BE2C (cell line): ENCODE results near the gene XPO1.

Experiments used
- DNase-seq: peaks from one replicate; pipeline ENCODE4 v3.0.0-alpha.2; 2020
- H3K27me3 ChIP-seq: fragments of 250-450 bp; sonication (Bioruptor Pico); 2 replicates; pipeline ENCODE4 v1.5.1; 2020; ENCODE audit warnings: mild to moderate bottlenecking
- H3K36me3 ChIP-seq: fragments of 250-450 bp; sonication (Bioruptor Pico); 2 replicates; pipeline ENCODE4 v1.5.1; 2020; ENCODE audit warnings: mild to moderate bottlenecking
- H3K4me1 ChIP-seq: fragments of 250-450 bp; sonication (Bioruptor Pico); 2 replicates; pipeline ENCODE4 v1.5.1; 2020
- H3K4me3 ChIP-seq: 2 replicates; pipeline ENCODE4 v1.5.1; 2011; ENCODE audit warnings: low read depth, low read length
- H3K9me3 ChIP-seq: fragments of 250-450 bp; sonication (Bioruptor Pico); 2 replicates; pipeline ENCODE4 v1.5.1; 2020
- TF ChIP-seq, protein P1 (sequence below): IDR thresholded peaks from 2 replicates; pipeline ENCODE4 v1.5.1; 2012; ENCODE audit warnings: mild to moderate bottlenecking, low read depth, low read length

The XPO1 gene

DNA sequence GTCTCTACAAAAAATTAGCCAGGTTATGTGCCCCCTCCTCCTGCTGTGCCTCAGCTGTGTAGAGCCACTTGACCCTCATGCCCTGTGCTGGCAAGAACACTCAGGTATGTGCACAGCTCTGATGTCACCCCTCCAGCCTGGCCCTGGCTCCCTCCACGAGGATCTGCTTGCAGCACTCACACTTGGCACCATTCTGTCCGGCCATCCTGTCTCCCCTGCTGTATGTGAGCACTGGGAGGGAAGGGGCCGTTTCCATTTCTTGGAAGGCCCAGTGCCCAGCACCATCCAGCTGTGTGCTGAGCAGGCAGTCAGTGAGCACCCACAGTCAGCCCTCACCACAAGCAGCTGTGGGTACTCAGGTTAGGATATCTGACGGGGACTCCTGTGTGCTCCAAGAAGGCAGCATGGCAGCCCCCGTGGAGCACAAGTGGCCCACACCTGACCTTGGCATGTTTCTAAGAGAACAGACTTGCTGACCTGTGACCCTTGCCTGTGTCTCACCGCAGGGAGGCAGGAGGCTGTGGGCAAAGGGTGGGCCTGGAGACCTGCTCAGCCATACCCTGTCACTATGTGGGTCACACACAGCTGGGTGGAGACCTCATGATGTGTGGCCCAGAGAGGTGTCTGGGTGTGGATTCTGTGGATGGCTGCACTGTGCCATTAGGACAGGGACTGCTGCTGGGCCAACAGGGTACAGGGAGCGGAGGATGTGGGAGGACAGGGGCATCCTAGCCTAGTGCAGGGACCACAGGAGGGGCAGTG is 98.7 kb downstream of the XPO1 start:
- Histone ChIP-seq H3K4me1 (no peaks in the 10 kb centered on the region), H3K4me3 (no peak overlapping the region), H3K27me3 (no peaks in the 10 kb centered on the region), H3K9me3 (no peaks in the 10 kb centered on the region), H3K36me3 (no peaks in the 10 kb centered on the region)
- no peak for DNase-seq
- TF ChIP-seq, protein P1, sequence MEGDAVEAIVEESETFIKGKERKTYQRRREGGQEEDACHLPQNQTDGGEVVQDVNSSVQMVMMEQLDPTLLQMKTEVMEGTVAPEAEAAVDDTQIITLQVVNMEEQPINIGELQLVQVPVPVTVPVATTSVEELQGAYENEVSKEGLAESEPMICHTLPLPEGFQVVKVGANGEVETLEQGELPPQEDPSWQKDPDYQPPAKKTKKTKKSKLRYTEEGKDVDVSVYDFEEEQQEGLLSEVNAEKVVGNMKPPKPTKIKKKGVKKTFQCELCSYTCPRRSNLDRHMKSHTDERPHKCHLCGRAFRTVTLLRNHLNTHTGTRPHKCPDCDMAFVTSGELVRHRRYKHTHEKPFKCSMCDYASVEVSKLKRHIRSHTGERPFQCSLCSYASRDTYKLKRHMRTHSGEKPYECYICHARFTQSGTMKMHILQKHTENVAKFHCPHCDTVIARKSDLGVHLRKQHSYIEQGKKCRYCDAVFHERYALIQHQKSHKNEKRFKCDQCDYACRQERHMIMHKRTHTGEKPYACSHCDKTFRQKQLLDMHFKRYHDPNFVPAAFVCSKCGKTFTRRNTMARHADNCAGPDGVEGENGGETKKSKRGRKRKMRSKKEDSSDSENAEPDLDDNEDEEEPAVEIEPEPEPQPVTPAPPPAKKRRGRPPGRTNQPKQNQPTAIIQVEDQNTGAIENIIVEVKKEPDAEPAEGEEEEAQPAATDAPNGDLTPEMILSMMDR: no peak

DNA sequence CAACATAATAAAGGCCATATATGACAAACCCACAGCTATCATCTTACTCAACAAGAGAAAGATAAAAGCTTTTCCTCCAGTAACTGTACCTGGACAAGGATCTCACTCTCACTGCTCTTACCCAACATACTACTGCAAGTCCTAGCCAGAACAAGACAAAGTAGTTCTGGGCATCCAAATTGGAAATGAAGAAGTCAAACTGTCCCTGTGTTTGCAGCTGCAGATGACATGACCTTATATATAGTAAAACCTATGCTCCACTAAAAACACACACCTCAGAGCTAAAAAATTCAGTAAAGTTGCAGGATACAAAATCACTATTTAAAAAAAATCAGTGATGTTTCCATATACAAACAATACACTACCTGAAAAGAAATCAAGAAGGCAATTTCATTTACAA is 99.5 kb downstream of the XPO1 start:
- H3K4me3 ChIP-seq: no peak overlapping the region
- no peak for DNase-seq
- H3K4me1 ChIP-seq: no peaks in the 10 kb centered on the region
- no peaks in the 10 kb centered on the region for H3K27me3 ChIP-seq
- H3K36me3 ChIP-seq: no peaks in the 10 kb centered on the region
- H3K9me3 ChIP-seq: no peaks in the 10 kb centered on the region
- TF ChIP-seq, protein P1: no peak

DNA sequence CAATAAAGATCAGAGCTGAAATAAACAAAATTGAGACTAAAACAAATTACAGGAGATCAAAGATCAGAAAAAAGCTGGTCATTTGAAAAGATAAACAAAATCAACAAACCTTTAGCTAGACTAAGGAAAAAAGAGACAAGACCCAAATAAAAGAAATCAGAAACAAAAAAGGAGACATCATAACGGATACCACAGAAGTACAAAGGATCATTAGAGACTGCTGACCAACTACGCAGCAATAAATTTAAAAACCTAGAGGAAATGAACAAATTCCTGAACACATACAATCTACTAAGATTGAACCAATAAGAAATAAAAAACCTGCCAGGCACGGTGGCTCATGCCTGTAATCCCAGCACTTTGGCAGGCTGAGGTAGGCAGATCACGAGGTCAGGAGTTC is 101.0 kb downstream of the XPO1 start:
- H3K9me3 ChIP-seq: no peaks in the 10 kb centered on the region

DNA sequence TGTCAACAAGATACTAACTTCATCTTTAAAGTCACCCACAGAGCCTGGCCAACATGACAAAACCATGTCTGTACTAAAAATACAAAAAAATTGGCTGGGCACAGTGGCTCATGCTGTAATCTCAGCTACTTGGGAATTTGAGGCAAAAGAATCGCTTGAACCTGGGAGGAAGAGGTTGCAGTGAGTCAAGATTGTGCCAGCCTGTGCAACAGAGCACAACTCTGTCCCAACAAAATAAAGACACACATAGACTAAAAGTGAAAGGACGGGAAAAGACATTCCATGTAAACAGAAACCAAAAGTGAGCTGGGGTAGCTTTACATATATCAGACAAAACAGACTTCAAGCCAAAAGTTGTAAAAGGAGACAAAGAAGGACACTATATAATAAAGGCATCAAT is 102.1 kb downstream of the XPO1 start:
- no peaks in the 10 kb centered on the region for H3K4me1 ChIP-seq
- H3K27me3 ChIP-seq: no peaks in the 10 kb centered on the region
- TF ChIP-seq, protein P1: no peak
- H3K9me3 ChIP-seq: no peaks in the 10 kb centered on the region
- H3K36me3 ChIP-seq: no peaks in the 10 kb centered on the region
- no peak overlapping the region for H3K4me3 ChIP-seq
- no peak for DNase-seq

More for the DNA sequence above, 101.0 kb downstream of the XPO1 start:
- Histone ChIP-seq H3K36me3 (no peaks in the 10 kb centered on the region), H3K4me3 (no peak overlapping the region), H3K4me1 (no peaks in the 10 kb centered on the region), H3K27me3 (no peaks in the 10 kb centered on the region)
- TF ChIP-seq, protein P1: no peak
- DNase-seq: no peak

DNA sequence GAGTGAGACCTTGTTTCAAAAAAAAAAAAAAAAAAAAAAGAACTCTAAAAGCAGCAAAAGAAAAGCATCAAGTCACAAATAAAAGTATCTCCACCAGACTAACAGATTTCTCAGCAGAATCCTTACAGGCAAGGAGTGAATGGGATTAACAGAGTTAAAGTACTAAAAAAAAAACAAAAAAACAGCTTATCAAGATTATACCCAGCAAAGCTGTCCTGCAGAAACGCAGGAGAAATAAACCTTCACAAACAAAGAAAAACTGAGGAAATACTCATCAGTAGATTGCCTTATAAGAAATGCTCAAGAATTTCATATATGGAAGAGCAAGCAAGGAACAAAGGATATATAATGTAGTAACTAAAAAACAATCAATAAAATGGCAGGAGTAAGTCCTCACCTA is 102.9 kb downstream of the XPO1 start:
- H3K36me3 ChIP-seq: no peaks in the 10 kb centered on the region
- no peaks in the 10 kb centered on the region for H3K27me3 ChIP-seq
- no peaks in the 10 kb centered on the region for H3K9me3 ChIP-seq
- DNase-seq: no peak
- no peak overlapping the region for H3K4me3 ChIP-seq
- TF ChIP-seq, protein P1: no peak
- no peaks in the 10 kb centered on the region for H3K4me1 ChIP-seq

DNA sequence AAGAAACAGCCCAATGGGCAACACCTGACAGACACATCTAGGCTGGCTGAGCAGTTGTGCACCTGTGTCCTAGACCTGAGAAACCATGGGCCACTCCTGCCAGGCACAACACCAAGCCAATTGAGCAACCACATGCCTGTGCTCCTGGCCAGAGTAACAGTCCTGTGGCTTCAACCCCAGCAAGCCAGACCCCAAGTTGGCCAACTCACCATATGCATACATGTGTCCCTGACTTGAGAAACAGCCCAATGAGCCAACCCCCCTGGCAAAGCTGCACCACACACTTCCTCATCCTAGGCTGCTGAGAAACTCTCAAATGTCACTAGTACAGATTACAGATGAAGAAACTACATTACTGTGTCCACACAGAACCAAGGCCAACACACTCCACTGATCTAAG is 103.8 kb downstream of the XPO1 start:
- Histone ChIP-seq H3K9me3 (no peaks in the 10 kb centered on the region), H3K36me3 (no peaks in the 10 kb centered on the region), H3K4me1 (no peaks in the 10 kb centered on the region), H3K4me3 (no peak overlapping the region), H3K27me3 (no peaks in the 10 kb centered on the region)
- no peak for DNase-seq
- TF ChIP-seq, protein P1: no peak
